ENCODE results near the gene OR3A1. TPM values are rescaled to one million over a fixed set of nuclear protein-coding genes. Genes with fewer than 3 reads are reported as not detected.

Gene OR3A1
- polyA plus RNA-seq, result not detected in 2 replicates

GRCh38 chr17:3298260-3298659 lies at the start of gene OR3A1:
Gene OR3A1 (minus strand): TSS chr17:3298360. CDS start chr17:3292582, 5,778 bp downstream.

Other genes with a start within 250 kb of the OR3A1 start
- not detected in 2 replicates for gene OR1D5, start 234.8 kb downstream of the OR3A1 start, polyA plus RNA-seq
- gene OR1D2, start 193.9 kb downstream of the OR3A1 start, polyA plus RNA-seq, result not detected in 2 replicates
- gene OR1G1, start 170.8 kb downstream of the OR3A1 start, polyA plus RNA-seq, result not detected in 2 replicates
- gene OR1A2, start 100.8 kb downstream of the OR3A1 start, polyA plus RNA-seq, result not detected in 2 replicates
- gene OR1A1, start 90.7 kb downstream of the OR3A1 start, polyA plus RNA-seq, result 0.08 TPM in 1 of 2 replicates, not detected in the other
- gene OR3A2, start 87.9 kb upstream of the OR3A1 start, polyA plus RNA-seq, result 1.8 and 3.4 TPM in 2 replicates
- not detected in 2 replicates for gene OR1E1, start 100.0 kb upstream of the OR3A1 start, polyA plus RNA-seq
- not detected in 2 replicates for gene OR3A3, start 113.0 kb upstream of the OR3A1 start, polyA plus RNA-seq
- gene OR1E2, start 135.5 kb upstream of the OR3A1 start, polyA plus RNA-seq, result not detected in 2 replicates
- not detected in 2 replicates for gene SPATA22, start 173.5 kb upstream of the OR3A1 start, polyA plus RNA-seq
- 4.4 and 9.6 TPM in 2 replicates for gene ASPA, start 177.6 kb upstream of the OR3A1 start, polyA plus RNA-seq

Measured in Purkinje cell (primary cell).